ENCODE measurements around the gene CRTC1. TPM values are rescaled to one million over a fixed set of nuclear protein-coding genes. Genes with fewer than 3 reads are reported as not detected.

The CRTC1 gene
- total RNA-seq, 4 donors from 2014 or later, result 4.1 to 6.3 (median 4.7) TPM

- Histone ChIP-seq H3K4me3 (no peak overlapping the region), H3K27ac (no peak overlapping the region), H3K4me1 (peaks cover 3% of the 10 kb centered on the region), H3K9me3 (no peaks in the 10 kb centered on the region), H3K27me3 (no peaks in the 10 kb centered on the region), H3K36me3 (no peaks in the 10 kb centered on the region)
- TF ChIP-seq CTCF (IDR thresholded peaks at IDR 0.05) (no peak), POLR2A (IDR thresholded peaks at IDR 0.05) (no peak), POLR2AphosphoS5 (IDR thresholded peaks at IDR 0.05) (no peak), EP300 (IDR thresholded peaks at IDR 0.05) (no peak)
- 98% methylated on average over 8 of the region's 14 CpGs for WGBS
- no peak for DNase-seq (ENCODE audit: low spot score in 2 of 2)
Measured at GRCh38 chr19:18735324-18735723, 51.8 kb downstream of the CRTC1 start.

- Histone ChIP-seq H3K27ac (no peak overlapping the region), H3K4me3 (no peak overlapping the region), H3K9me3 (no peaks in the 10 kb centered on the region), H3K27me3 (no peaks in the 10 kb centered on the region), H3K36me3 (no peaks in the 10 kb centered on the region), H3K4me1 (peaks cover 3% of the 10 kb centered on the region)
- 80% methylated on average over 1 of the region's 9 CpGs for WGBS
- no peak for TF ChIP-seq EP300 (IDR thresholded peaks at IDR 0.05)
- TF ChIP-seq POLR2A (IDR thresholded peaks at IDR 0.05), result no peak
- TF ChIP-seq POLR2AphosphoS5 (IDR thresholded peaks at IDR 0.05), result no peak
- TF ChIP-seq CTCF (IDR thresholded peaks at IDR 0.05), result no peak
- DNase-seq (ENCODE audit: low spot score in 2 of 2), result no peak
Measured at GRCh38 chr19:18735752-18736151, 52.3 kb downstream of the CRTC1 start.

GRCh38 chr19:18736415-18737336, 53.2 kb downstream of the CRTC1 start:
- DNase-seq (ENCODE audit: low spot score in 2 of 2), result no peak
- TF ChIP-seq POLR2A (IDR thresholded peaks at IDR 0.05) (no peak), EP300 (IDR thresholded peaks at IDR 0.05) (no peak), POLR2AphosphoS5 (IDR thresholded peaks at IDR 0.05) (no peak), CTCF (IDR thresholded peaks at IDR 0.05) (no peak)
- H3K4me3 ChIP-seq, result no peak overlapping the region
- no peaks in the 10 kb centered on the region for H3K9me3 ChIP-seq
- WGBS, result 84% methylated on average over 20 of the region's 27 CpGs
- peaks cover 3% of the 10 kb centered on the region for H3K4me1 ChIP-seq
- H3K27ac ChIP-seq, result no peak overlapping the region
- H3K27me3 ChIP-seq, result no peaks in the 10 kb centered on the region
- no peaks in the 10 kb centered on the region for H3K36me3 ChIP-seq

GRCh38 chr19:18737337-18737953, 54.0 kb downstream of the CRTC1 start:
- H3K4me1 ChIP-seq, result peaks cover 3% of the 10 kb centered on the region
- 77% methylated on average over 9 of the region's 10 CpGs for WGBS
- no peak for DNase-seq (ENCODE audit: low spot score in 2 of 2)

More at GRCh38 chr19:18737337-18737953, 54.0 kb downstream of the CRTC1 start:
- Histone ChIP-seq H3K27me3 (no peaks in the 10 kb centered on the region), H3K9me3 (no peaks in the 10 kb centered on the region), H3K27ac (no peak overlapping the region), H3K36me3 (no peaks in the 10 kb centered on the region), H3K4me3 (no peak overlapping the region)
- TF ChIP-seq POLR2A (IDR thresholded peaks at IDR 0.05) (no peak), EP300 (IDR thresholded peaks at IDR 0.05) (no peak), POLR2AphosphoS5 (IDR thresholded peaks at IDR 0.05) (no peak), CTCF (IDR thresholded peaks at IDR 0.05) (no peak)
